Pancreas (tissue), 10 donors: Measurements from ENCODE around the gene DNMT3A. TPM values are rescaled to one million over a fixed set of nuclear protein-coding genes. Genes with fewer than 3 reads are reported as not detected.
A peak's percentile ranks its signal among the peaks of the same experiment; 100 is the strongest.

ENCODE experiments used
- ATAC-seq, 4 donors: fragments of 200-7000 bp; cut with Tn5 transposase; one replicate each; pipeline versions ENCODE4 v1.8.0 to v1.9.1; 2020; ENCODE audit warnings: mild to moderate bottlenecking in 4 of 4, moderate library complexity in 4 of 4
- DNase-seq, 6 donors: peaks; one replicate each; pipeline ENCODE4 v3.0.0-alpha.2; 2020
- FAIRE-seq: peaks from 2 replicates; lab custom pipeline; 2012; peaks lifted over from hg19 to GRCh38; lab: Jason Lieb, UNC
- H3K27ac ChIP-seq, 4 donors: fragments of 200-600 bp; sonication (generic); 1 replicate in 3 of 4; 2 replicates in 1 of 4; pipeline versions ENCODE4 v1.5.0 to v1.8.0; 2020
- H3K27me3 ChIP-seq, 4 donors: fragments of 200-600 bp; one replicate each; pipeline ENCODE4 v1.8.0; 2021
- H3K36me3 ChIP-seq, 3 donors: fragments of 200-600 bp; sonication (generic) in 1 of 3; one replicate each; pipeline versions ENCODE4 v1.5.0 to v1.8.0; 2020 to 2021
- H3K4me1 ChIP-seq, 3 donors: fragments of 200-600 bp; one replicate each; pipeline ENCODE4 v1.8.0; 2021
- H3K4me3 ChIP-seq, 4 donors: fragments of 200-600 bp; sonication (generic) in 2 of 4; one replicate each; pipeline versions ENCODE4 v1.5.0 to v1.8.0; 2020 to 2021
- H3K9me3 ChIP-seq, 4 donors: fragments of 200-600 bp; one replicate each; pipeline ENCODE4 v1.8.0; 2021
- WGBS, 2 donors: extraction: QIAGEN DNeasy Blood & Tissue Kit; methylation state at CpG; one replicate each; pipeline ENCODE4 v1.1.7; 2013; 5-methylcytosine and 5-hydroxymethylcytosine counted together
- intact Hi-C, 3 donors: fragments of 100-400 bp; cut with DNase I; formaldehyde crosslinking; loops; one replicate each; pipeline versions ENCODE4 v1.11.1 to v1.14.2; 2022
- polyA plus RNA-seq, 2 donors: library from polyadenylated mRNA; stranded (reverse); fragments of 200-250 nt; gene quantifications; one replicate each; pipeline ENCODE4 v1.2.3, GENCODE V29; 2013
- total RNA-seq, 6 donors: library from RNA; stranded (reverse); fragmentation: NEBNext Ultra II Directional in 4 of 6; extraction: Animal tissue kit (Norgen Biotek cat#: 25700) in 4 of 6; gene quantifications; one replicate each; pipeline versions ENCODE4 v1.2.1 to v1.2.4, GENCODE V29; 2021 to 2023
- TF ChIP-seq, protein P1 (sequence below), 4 donors: fragments of 200-600 bp; sonication (generic) in 3 of 4; IDR thresholded peaks; one replicate each; pipeline versions ENCODE4 v1.5.0 to v1.8.0; 2021; ENCODE audit warnings: antibody characterized with exemption in 4 of 4
- donor health status: healthy with polysubstance abuse.
- donor health status: DM: no; HTN: no; CAD: no; lungs with moderate emphysema.
- donor health status: DM: no; HTN: no; CAD: no.
- donor health status: control.
- donor health status: control.
- donor health status: Bipolar disorder and iron deficiency.
- donor health status: DM: yes; HTN: yes; CAD: no.
- donor health status: DM: no; HTN: no; CAD: no.
- donor health status: DM: no; HTN: no; CAD: no.
- donor health status: DM: yes; HTN: yes; CAD: no.

The DNMT3A gene
- total and polyA plus RNA-seq, 8 donors, result 10.3 to 30.9 (median 17.5) TPM

- Histone ChIP-seq H3K4me3 (no peak overlapping the region), H3K4me1 (no peaks in the 10 kb centered on the region), H3K36me3 (peaks cover 0 to 6% (median 0%) of the 10 kb centered on the region in 3 donors), H3K27me3 (no peaks in the 10 kb centered on the region), H3K9me3 (no peaks in the 10 kb centered on the region), H3K27ac (no peak overlapping the region)
- intact Hi-C loops, result no loop called here
- TF ChIP-seq, protein P1, sequence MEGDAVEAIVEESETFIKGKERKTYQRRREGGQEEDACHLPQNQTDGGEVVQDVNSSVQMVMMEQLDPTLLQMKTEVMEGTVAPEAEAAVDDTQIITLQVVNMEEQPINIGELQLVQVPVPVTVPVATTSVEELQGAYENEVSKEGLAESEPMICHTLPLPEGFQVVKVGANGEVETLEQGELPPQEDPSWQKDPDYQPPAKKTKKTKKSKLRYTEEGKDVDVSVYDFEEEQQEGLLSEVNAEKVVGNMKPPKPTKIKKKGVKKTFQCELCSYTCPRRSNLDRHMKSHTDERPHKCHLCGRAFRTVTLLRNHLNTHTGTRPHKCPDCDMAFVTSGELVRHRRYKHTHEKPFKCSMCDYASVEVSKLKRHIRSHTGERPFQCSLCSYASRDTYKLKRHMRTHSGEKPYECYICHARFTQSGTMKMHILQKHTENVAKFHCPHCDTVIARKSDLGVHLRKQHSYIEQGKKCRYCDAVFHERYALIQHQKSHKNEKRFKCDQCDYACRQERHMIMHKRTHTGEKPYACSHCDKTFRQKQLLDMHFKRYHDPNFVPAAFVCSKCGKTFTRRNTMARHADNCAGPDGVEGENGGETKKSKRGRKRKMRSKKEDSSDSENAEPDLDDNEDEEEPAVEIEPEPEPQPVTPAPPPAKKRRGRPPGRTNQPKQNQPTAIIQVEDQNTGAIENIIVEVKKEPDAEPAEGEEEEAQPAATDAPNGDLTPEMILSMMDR (IDR thresholded peaks at IDR 0.05), result no peak
- no peak for DNase-seq
- 79 to 87% methylated on average over 8 of the region's 8 CpGs for WGBS, 2 donors
- ATAC-seq, result peak in 1 of 4 donors; percentile 53
- no peak for FAIRE-seq
These were observed 40.0 kb downstream of the DNMT3A start for GRCh38 chr2:25301453-25302352.

DNA sequence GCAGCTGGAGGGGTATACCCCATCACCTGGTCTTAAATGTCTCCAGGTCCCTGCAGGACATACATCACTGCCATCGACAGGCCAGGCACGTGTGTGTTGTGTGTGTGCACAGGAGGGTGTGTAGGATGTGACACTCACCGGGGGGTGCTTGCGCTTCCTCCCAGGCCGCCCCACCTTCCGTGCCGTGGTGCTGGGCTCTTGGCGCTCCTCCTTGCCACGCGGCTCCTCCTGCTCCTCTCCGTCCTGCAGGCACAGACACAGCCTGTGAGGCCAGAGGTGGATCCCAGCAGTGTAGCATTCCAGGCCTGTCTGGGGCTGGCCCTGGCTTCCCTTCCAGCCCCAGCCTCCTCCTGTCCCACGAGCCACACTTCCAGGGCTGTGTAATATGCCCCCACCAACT lies 41.7 kb downstream of the DNMT3A start:
- H3K27me3 ChIP-seq, result no peaks in the 10 kb centered on the region
- H3K9me3 ChIP-seq, result no peaks in the 10 kb centered on the region
- ATAC-seq (no peak), FAIRE-seq (no peak), DNase-seq (no peak)
- H3K36me3 ChIP-seq, result peaks cover 0 to 6% (median 0%) of the 10 kb centered on the region in 3 donors
- TF ChIP-seq, protein P1 (IDR thresholded peaks at IDR 0.05), result no peak
- no peak overlapping the region for H3K27ac ChIP-seq
- intact Hi-C loops, result no loop called here
- H3K4me3 ChIP-seq, result no peak overlapping the region
- WGBS, 2 donors, result 92% methylated on average over 12 of the region's 12 CpGs
- H3K4me1 ChIP-seq, result peaks cover 0 to 5% (median 0%) of the 10 kb centered on the region in 3 donors

DNA sequence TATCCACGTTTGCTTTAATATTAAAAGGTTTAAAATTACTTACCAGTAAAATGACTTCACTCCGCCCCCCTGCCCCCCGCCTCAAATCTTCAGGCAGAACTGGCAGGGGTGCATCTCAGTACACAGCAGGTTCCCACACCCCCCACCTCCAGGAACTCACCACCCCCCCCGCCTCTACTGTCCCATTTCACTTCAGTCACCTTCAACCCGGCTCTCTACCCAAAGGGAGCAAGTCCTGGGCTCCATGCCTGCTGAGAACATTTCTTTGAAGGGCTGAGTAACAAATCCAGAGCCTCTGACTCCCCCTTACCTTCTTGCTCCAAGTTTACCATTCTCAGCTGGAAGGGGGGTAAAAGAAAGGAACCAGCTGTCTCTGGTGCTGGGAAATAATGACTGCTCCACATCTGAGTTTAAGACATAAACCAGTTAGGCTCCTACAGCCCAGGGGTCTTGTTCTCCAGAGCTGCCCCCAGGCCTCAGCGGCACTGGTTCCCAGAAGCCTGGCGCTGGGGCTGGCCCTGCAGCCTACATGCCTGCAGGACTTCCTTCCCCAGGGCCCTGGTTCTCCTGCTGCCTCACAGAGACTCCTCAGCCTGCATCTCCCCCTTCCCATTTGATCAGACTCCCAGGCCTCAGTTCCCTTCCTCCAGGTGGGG lies 42.8 kb downstream of the DNMT3A start:
- DNase-seq, result no peak
- Histone ChIP-seq H3K27ac (no peak overlapping the region), H3K9me3 (no peaks in the 10 kb centered on the region), H3K27me3 (no peaks in the 10 kb centered on the region), H3K4me3 (no peak overlapping the region), H3K36me3 (peaks cover 0 to 6% (median 0%) of the 10 kb centered on the region in 3 donors), H3K4me1 (peaks cover 0 to 10% (median 0%) of the 10 kb centered on the region in 3 donors)
- WGBS, 2 donors, result 93 to 94% methylated on average over 7 of the region's 7 CpGs
- no peak for FAIRE-seq
- ATAC-seq, result no peak
- intact Hi-C loops, result no loop called here
- TF ChIP-seq, protein P1 (IDR thresholded peaks at IDR 0.05), result no peak

DNA sequence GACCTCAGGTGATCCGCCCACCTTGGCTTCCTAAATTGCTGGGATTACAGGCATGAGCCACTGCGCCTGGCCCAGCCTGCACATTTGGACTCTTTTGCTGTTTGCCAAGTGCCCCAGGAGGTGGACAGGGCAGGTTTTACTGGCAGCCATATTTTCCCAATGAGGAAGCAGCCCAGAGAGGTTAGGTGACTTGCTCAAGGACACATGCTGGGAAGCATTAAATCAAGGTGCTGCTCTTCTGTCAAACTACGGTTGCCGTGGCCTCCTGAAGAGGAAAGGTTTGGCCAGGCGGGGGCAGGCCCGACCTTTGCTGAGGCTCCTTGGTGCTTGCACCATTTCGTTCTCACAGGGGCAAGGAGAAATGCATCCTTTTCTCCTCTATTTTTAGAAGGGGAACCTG lies 44.0 kb downstream of the DNMT3A start:
- H3K27me3 ChIP-seq, result no peaks in the 10 kb centered on the region
- H3K27ac ChIP-seq, result no peak overlapping the region
- no peak for FAIRE-seq
- no peaks in the 10 kb centered on the region for H3K9me3 ChIP-seq
- ATAC-seq, result no peak
- TF ChIP-seq, protein P1 (IDR thresholded peaks at IDR 0.05), result no peak
- no peak overlapping the region for H3K4me3 ChIP-seq
- peaks cover 0 to 10% (median 0%) of the 10 kb centered on the region in 3 donors for H3K4me1 ChIP-seq
- intact Hi-C loops, result no loop called here
- WGBS, 2 donors, result 65 to 72% methylated on average over 7 of the region's 7 CpGs
- no peak for DNase-seq
- peaks cover 0 to 6% (median 0%) of the 10 kb centered on the region in 3 donors for H3K36me3 ChIP-seq
